Endothelial cell of umbilical vein (primary cell): Measurements from ENCODE around the gene OAF.

Source experiments
- CTCF ChIP-seq, 2 donors: IDR thresholded peaks; 1 replicate in 1 of 2; 2 replicates in 1 of 2; pipeline ENCODE4 v1.5.1; 2011; ENCODE audit warnings: low read length in 2 of 2, mild to moderate bottlenecking in 2 of 2, moderate library complexity in 2 of 2, control low read depth in 1 of 2, inconsistent platforms in 1 of 2, low read depth in 1 of 2; ENCODE audit not compliant: insufficient read depth in 1 of 2; ENCODE audit errors: extremely low read depth in 1 of 2
- EZH2 ChIP-seq: IDR thresholded peaks from 2 replicates; pipeline ENCODE4 v1.6.1; 2012; ENCODE audit warnings: borderline replicate concordance, low read depth, mild to moderate bottlenecking, moderate library complexity, low read length, inconsistent platforms; ENCODE audit not compliant: severe bottlenecking
- MYC ChIP-seq: IDR thresholded peaks from one replicate; pipeline ENCODE4 v1.6.1; 2011; ENCODE audit warnings: mild to moderate bottlenecking, low read depth, low read length
- POLR2A ChIP-seq: IDR thresholded peaks from 2 replicates; pipeline ENCODE4 v1.6.1; 2012; ENCODE audit warnings: low read depth, mild to moderate bottlenecking, control low read depth, low read length
- POLR2AphosphoS5 ChIP-seq: IDR thresholded peaks from 2 replicates; pipeline ENCODE4 v1.6.1; 2012; ENCODE audit warnings: low read depth, mild to moderate bottlenecking, control low read depth, low read length, moderate library complexity; ENCODE audit not compliant: insufficient read depth

DNA sequence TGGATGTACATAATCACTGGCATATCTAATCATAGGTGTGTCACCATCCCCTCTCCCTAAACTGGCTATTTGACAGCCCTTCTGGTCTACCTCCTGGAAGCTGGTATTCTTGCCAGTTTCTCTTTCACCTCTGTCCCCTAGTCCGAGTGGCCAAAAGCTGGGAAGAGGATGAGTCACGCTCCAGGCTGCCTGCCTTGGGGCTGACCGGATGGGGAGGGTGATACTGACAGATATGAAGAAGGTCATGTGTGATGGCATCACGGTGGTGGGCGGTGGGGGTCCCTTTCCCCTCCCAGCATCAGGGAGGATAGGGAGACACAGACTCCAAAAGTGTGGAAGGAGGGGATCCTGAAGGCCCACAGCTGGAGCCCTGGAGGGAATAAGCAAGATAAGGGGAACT is 4.8 kb downstream of the OAF start:
- TF ChIP-seq CTCF (IDR thresholded peaks at IDR 0.05; ENCODE audit: extremely low read depth in 1 of 2, insufficient read depth in 1 of 2, low read depth in 1 of 2, low read length in 2 of 2) (no peak), POLR2AphosphoS5 (no peak), MYC (no peak), EZH2 (no peak), POLR2A (no peak)
